Activated naive CD4-positive, alpha-beta T cell treated with anti-CD3 and anti-CD28 coated beads, Interleukin-2, amount 10 ng/mL, durations not matched to agents 7 days and 5 days (primary cell): ENCODE measurements around the gene EFCAB11.

Experiments used
- CTCF ChIA-PET: fragments of 350-600 bp; sonication (Branson Sonifier 250); formaldehyde crosslinking; loops from one replicate; lab custom pipeline; 2021; ENCODE audit warnings: antibody characterized with exemption; lab: Charles Lee
- DNase-seq: peaks from one replicate; pipeline ENCODE4 v3.0.0-alpha.2; 2020
- H3K27ac Mint-ChIP-seq: one replicate; pipeline ENCODE4 v1.8.0; 2021; ENCODE audit warnings: mild to moderate bottlenecking, moderate library complexity, mixed read lengths
- H3K27me3 Mint-ChIP-seq: one replicate; pipeline ENCODE4 v1.8.0; 2021; ENCODE audit warnings: mild to moderate bottlenecking, mixed read lengths
- H3K36me3 Mint-ChIP-seq: one replicate; pipeline ENCODE4 v1.8.0; 2021; ENCODE audit warnings: mixed read lengths
- H3K4me1 Mint-ChIP-seq: one replicate; pipeline ENCODE4 v1.8.0; 2021; ENCODE audit warnings: mixed read lengths
- H3K4me3 Mint-ChIP-seq: one replicate; pipeline ENCODE4 v1.8.0; 2021; ENCODE audit warnings: mild to moderate bottlenecking, moderate library complexity, mixed read lengths
- H3K9me3 Mint-ChIP-seq: one replicate; pipeline ENCODE4 v1.8.0; 2021; ENCODE audit warnings: mixed read lengths

Gene EFCAB11, protein sequence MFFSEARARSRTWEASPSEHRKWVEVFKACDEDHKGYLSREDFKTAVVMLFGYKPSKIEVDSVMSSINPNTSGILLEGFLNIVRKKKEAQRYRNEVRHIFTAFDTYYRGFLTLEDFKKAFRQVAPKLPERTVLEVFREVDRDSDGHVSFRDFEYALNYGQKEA

DNA sequence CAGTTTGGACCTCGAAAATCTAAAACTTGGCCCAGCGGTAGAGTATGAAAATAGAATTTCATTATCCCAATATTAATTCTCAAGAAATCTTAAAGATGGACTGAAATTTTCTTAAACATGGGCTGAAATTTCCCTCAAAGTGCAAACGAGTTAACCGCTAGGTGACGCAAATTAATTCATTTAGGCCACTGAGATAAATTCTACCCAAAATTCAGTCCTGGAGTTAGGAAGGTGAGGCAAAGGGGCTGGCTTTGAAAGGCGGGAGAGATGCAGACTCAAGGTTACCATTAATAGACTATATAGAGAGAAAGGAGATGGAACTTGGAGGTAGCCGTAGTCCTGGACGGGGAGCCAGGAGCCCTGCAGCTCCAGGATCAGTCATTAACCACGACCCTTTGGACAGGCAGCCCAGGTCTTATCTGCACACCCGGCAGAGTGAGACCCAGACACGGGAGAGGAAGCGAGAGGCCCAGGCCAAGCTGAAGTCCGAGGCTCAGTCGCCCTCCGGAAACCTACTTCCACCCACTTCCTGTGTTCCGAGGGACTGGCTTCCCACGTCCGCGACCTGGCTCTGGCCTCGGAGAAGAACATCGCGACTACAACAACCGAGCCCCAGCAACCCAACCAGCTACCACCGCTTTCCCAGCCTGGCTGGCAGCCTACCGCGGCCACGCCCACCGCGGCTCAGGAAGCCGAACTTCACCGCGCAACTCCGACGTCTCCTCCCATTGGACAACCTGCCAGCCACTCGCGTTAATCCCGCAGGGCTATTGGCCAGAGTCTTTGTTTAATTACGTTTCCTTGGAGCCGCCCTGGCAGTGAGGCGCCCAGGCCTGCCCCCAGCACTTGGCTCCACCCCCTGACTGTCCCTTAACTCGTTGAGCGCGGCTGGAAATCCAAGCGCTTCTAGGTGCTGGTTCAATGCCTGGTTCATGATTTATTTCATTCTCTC lies at the start of gene EFCAB11:
TSS of gene EFCAB11 (minus strand) at position 661 of the 952 bp plus-strand sequence. CDS start at position 591, 70 bp downstream.
- H3K4me1 Mint-ChIP-seq = peaks cover 50% of the 10 kb centered on the region
- peak; percentile 97 for DNase-seq
- H3K9me3 Mint-ChIP-seq = no peaks in the 10 kb centered on the region
- CTCF ChIA-PET = interaction anchor here (1.1 to 1.7 kb wide), 3 partner anchors 15 to 281 kb away, joined by 4 to 5 read pairs (median 5); no protein-coding TSS in a partner anchor
- peak within 1 kb of the TSS; percentile 94 for H3K27ac Mint-ChIP-seq
- peak within 1 kb of the TSS; percentile 97 for H3K4me3 Mint-ChIP-seq
- peaks cover 32% of the 10 kb centered on the region for H3K36me3 Mint-ChIP-seq
- peaks cover 3% of the 10 kb centered on the region for H3K27me3 Mint-ChIP-seq

DNA sequence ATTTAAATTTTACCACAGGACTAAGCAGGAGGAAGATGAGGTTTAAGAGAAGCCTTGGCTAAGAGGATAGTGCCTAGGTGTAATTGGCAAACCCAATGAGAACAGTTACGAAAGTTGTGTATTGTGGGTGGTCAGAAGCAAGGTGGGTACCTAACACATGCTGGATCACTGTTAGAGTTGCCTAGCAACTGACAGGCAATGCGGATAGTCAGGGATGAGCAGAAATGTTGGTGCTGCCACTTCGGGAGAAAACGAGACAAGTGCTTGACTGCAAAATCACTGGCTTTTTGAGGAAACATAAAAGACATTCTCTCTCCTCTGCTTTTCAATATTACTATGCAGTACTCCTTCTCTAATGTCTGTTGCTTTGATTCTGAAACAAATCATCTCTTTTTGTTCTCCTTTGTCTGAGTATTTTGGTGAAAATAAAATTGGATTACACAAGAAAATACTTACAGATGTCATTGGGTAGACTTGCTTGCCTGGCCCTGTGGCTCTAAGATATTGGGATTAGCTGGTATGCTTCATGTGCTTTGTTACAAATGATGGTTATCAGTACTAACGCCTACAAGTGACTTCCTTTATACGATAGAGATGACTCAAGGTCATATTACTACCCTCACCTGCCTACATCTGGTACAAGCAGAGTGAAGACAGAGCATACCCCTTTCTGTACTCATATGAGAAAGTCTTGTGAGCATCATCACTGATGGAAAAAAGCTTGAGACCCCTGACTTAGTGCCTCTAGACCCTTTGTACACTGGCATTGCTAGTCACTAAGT lies 49.2 kb upstream of the EFCAB11 start:
- H3K9me3 Mint-ChIP-seq = no peaks in the 10 kb centered on the region
- no peak overlapping the region for H3K4me3 Mint-ChIP-seq
- H3K27me3 Mint-ChIP-seq = no peaks in the 10 kb centered on the region
- H3K27ac Mint-ChIP-seq = no peak overlapping the region
- H3K36me3 Mint-ChIP-seq = peaks cover 43% of the 10 kb centered on the region
- CTCF ChIA-PET = interaction anchor here (1.3 kb wide), 1 partner anchor 30 kb away, joined by 7 read pairs; no protein-coding TSS in a partner anchor
- no peaks in the 10 kb centered on the region for H3K4me1 Mint-ChIP-seq
- DNase-seq = no peak

DNA sequence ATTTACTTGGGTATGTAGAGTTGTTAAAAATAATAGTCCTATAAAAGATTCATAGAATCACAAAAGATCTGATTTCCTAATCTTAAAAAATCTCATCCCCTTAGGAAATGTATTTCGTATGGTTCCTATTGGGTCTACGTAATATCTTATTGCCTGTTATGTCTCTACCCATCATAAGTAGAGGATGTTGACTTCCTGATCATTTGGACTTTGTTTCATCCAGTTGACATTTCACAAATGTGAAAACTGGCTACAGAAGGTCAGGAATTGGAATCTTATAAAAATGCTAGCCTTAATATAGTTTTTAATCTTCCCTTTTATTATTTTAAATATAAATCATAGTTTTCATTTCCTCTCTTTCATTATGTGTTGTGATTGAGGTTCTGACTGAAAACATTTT lies 46.4 kb upstream of the EFCAB11 start:
- peaks cover 52% of the 10 kb centered on the region for H3K36me3 Mint-ChIP-seq
- no peaks in the 10 kb centered on the region for H3K9me3 Mint-ChIP-seq
- CTCF ChIA-PET = no interaction called here
- no peak overlapping the region for H3K4me3 Mint-ChIP-seq
- DNase-seq = no peak
- no peaks in the 10 kb centered on the region for H3K27me3 Mint-ChIP-seq
- H3K27ac Mint-ChIP-seq = no peak overlapping the region
- no peaks in the 10 kb centered on the region for H3K4me1 Mint-ChIP-seq

DNA sequence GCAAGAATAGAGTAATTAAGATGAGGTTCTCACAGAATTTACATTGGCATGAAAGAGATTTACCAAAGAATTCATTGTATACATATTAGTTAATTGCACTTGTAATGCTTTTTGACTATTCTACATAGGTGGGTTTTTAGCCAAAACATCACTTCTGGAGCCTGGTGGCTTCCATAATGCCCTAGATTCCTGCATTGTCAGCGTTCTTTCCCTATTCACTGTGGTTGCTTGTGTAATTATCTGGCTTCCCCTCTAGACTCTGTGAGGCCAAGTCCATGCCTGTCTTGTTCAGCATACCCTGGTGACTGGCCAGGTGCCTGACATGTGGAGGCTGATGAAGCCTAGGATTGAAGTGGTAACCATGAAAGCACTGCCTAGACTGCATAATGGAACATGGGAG lies 42.4 kb upstream of the EFCAB11 start:
- Mint-ChIP-seq H3K4me1 (no peaks in the 10 kb centered on the region), H3K4me3 (no peak overlapping the region), H3K27ac (no peak overlapping the region), H3K36me3 (peaks cover 57% of the 10 kb centered on the region), H3K27me3 (no peaks in the 10 kb centered on the region), H3K9me3 (no peaks in the 10 kb centered on the region)
- DNase-seq = no peak
- CTCF ChIA-PET = interaction anchor here (1.9 kb wide), 1 partner anchor 24 kb away, joined by 8 read pairs; no protein-coding TSS in a partner anchor

DNA sequence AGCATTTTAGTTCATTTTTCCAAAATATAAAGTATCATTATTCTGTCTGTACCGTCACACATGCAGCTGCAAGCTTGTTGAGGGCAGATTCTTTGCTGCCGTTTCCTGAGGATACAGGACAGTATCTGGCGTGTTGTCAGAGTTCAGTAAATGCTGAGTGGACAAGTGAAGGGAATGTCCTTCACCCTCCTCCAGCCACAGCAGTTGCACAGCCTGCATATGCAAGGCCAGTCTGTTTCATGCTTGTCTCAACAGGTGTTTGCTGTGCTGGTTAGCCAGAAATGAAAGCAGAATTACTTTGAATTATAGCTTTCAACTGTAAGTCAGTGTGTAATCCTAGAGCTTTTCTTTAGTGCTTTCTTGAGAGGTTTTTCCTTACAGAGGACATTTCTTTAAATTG lies 37.7 kb upstream of the EFCAB11 start:
- no peak for DNase-seq
- CTCF ChIA-PET = interaction anchor here (1.7 kb wide), 1 partner anchor 19 kb away, joined by 6 read pairs; no protein-coding TSS in a partner anchor
- Mint-ChIP-seq H3K4me3 (no peak overlapping the region), H3K27ac (no peak overlapping the region), H3K4me1 (no peaks in the 10 kb centered on the region), H3K9me3 (no peaks in the 10 kb centered on the region), H3K27me3 (no peaks in the 10 kb centered on the region), H3K36me3 (peaks cover 51% of the 10 kb centered on the region)

DNA sequence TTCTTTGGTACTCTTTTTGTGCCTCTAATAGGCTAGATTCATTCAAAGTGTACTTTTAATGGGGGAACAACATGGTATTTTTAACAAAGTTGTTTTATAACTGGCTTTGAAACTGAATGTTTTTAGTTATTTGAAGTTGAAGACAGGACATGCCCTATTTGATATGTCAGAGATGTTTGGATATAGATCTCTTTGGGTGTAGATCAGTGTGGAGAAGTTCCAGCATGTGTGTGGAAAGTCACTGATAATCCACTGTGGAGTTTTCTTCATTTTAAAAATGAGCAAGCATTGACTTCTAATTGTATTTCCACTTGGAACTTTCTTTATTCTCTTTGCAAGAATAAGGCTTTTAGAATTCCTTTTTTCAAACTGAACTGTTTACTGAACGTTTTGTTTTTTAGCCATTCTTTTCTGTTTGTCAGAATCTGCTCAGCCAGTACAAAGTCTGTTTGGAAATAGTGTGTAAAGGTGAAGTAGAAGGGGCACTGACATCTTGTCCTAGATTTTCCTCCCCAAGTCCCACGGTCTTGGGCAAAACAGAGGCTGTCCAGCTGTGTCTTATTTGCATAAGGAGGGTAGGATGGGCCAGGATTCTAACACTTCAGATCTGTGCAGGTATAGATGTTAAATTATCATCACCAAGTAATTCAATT lies 36.2 kb upstream of the EFCAB11 start:
- Mint-ChIP-seq H3K27me3 (no peaks in the 10 kb centered on the region), H3K9me3 (no peaks in the 10 kb centered on the region), H3K4me1 (no peaks in the 10 kb centered on the region), H3K4me3 (no peak overlapping the region), H3K36me3 (peaks cover 49% of the 10 kb centered on the region), H3K27ac (no peak overlapping the region)
- no peak for DNase-seq
- CTCF ChIA-PET = interaction anchor here (0.6 to 1.7 kb wide), 2 partner anchors 18 to 374 kb away, joined by 3 to 6 read pairs; no protein-coding TSS in a partner anchor

DNA sequence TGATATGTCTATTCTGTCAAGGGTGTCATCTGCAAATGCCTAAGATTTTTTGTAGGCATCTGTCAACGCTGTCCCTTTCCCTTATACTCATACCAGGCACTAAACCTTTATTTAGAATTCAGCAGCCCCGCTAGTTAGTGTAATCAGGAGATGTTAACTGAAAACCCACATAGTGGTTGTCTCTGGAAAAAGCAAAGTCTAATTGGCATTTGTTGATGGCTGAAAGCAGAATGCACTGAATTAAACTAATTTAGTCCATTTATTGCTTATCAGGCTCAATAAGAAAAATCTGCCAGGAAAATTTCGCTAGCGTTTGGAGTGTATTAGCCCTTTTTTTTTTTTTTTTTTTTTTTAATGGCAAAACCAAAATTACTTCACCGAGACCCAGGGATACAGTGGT lies 35.7 kb upstream of the EFCAB11 start:
- Mint-ChIP-seq H3K36me3 (peaks cover 44% of the 10 kb centered on the region), H3K4me1 (no peaks in the 10 kb centered on the region), H3K27me3 (no peaks in the 10 kb centered on the region), H3K4me3 (no peak overlapping the region), H3K9me3 (no peaks in the 10 kb centered on the region), H3K27ac (no peak overlapping the region)
- CTCF ChIA-PET = interaction anchor here (1.5 kb wide), 1 partner anchor 17 kb away, joined by 8 read pairs; no protein-coding TSS in a partner anchor
- DNase-seq = no peak

DNA sequence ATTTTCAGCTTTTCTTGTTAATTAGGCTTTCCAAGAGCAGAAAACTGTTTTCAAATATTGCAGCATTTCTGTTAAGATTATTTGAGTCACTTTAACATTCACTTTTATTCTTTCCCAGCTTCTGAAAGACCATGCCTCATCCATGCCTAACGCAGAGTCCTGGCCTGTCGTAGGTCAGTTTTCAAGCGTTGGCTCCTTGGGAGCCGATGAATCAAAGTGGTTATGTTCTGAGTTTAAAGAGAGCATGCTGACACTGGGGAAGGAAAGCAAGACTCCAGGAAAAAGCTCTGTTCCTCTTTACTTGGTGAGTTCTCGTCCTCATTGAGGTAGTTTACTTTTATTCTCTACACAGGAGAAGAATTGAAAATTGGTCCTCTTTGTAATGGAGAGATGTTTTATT lies 34.3 kb upstream of the EFCAB11 start:
- CTCF ChIA-PET = interaction anchor here (1.5 to 4.3 kb wide), 2 partner anchors 15 to 16 kb away, joined by 8 to 16 read pairs; no protein-coding TSS in a partner anchor
- Mint-ChIP-seq H3K27ac (no peak overlapping the region), H3K27me3 (no peaks in the 10 kb centered on the region), H3K4me1 (no peaks in the 10 kb centered on the region), H3K36me3 (peaks cover 44% of the 10 kb centered on the region), H3K4me3 (no peak overlapping the region), H3K9me3 (no peaks in the 10 kb centered on the region)
- DNase-seq = no peak

DNA sequence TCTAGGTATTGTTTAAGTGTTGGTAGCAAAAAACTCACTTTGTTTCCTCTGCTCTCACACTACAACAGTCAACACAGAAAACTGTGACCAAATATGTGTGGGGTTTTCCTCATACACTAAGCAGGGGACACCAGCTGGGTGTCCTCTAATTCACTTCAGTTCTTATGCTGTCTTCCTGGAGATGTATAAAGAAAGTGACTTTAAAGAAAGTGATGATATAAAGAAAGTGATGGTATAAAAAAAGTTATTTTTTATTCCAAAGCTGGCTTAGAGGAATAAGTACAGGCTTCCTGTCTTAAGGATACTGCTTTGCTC lies 32.6 kb upstream of the EFCAB11 start:
- Mint-ChIP-seq H3K36me3 (peaks cover 47% of the 10 kb centered on the region), H3K4me3 (no peak overlapping the region), H3K4me1 (no peaks in the 10 kb centered on the region), H3K27me3 (no peaks in the 10 kb centered on the region), H3K27ac (no peak overlapping the region), H3K9me3 (no peaks in the 10 kb centered on the region)
- CTCF ChIA-PET = interaction anchor here (1.3 to 4.3 kb wide), 2 partner anchors 14 to 249 kb away, joined by 3 to 16 read pairs; no protein-coding TSS in a partner anchor
- no peak for DNase-seq

DNA sequence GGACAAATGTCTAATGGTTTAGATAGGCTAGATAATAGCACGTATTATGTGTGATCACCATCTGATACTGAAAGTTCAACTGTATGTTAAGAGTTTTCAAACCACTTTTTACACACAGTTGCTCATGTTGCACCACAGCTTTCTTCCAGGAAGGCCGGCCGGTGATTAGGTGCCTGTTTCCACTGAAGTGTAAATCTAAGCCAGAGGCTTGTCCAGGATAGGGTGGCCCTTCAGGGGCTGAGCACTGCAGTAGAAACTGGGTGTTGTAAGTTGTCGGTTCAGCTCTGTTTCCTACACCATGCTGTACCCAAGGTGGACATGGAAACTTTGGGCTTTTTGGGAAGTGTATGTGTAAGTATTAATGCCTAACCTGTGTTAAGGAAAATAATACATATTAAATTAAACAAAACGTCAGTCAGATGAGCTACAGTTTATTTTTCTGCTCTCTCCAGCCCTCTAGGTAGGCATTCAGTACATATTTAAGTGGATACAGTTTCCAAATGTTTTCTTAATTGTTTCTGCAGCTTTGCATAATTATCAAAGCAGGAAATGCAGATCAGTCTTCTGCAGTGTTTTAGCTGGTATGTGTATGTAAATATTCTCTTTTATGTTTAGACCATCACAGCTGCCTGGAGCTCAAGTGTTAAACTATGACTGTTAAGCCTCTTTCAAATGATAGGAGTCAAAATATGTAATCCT lies 32.1 kb upstream of the EFCAB11 start:
- Mint-ChIP-seq H3K4me3 (no peak overlapping the region), H3K27me3 (no peaks in the 10 kb centered on the region), H3K36me3 (peaks cover 51% of the 10 kb centered on the region), H3K27ac (no peak overlapping the region), H3K9me3 (no peaks in the 10 kb centered on the region), H3K4me1 (no peaks in the 10 kb centered on the region)
- DNase-seq = no peak
- CTCF ChIA-PET = interaction anchor here (0.9 to 4.3 kb wide), 3 partner anchors 13 to 249 kb away, joined by 3 to 16 read pairs (median 3); no protein-coding TSS in a partner anchor

DNA sequence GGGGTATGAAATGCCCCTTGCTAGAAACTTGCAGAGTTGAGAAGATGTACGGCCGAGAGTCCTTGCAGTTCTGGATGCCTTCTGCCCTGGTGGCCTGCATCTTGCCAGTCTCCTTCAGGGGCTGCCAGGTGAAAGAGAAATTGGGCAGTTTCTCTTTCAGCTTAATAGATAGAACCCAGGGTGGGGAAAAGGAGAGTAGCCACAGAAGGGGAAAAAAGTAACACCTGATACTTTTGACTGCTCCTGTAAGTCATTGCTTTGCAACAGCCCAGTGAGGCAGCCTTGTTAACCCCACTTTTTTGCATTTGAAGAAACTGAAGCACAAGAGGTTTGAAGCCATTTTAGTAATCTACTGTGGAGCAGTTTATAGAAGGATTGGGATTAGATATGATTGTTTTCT lies 28.8 kb upstream of the EFCAB11 start:
- Mint-ChIP-seq H3K27ac (no peak overlapping the region), H3K36me3 (peaks cover 56% of the 10 kb centered on the region), H3K4me1 (no peaks in the 10 kb centered on the region), H3K4me3 (no peak overlapping the region), H3K9me3 (no peaks in the 10 kb centered on the region), H3K27me3 (no peaks in the 10 kb centered on the region)
- no peak for DNase-seq
- CTCF ChIA-PET = interaction anchor here (2.9 kb wide), 1 partner anchor 10 kb away, joined by 24 read pairs; no protein-coding TSS in a partner anchor

DNA sequence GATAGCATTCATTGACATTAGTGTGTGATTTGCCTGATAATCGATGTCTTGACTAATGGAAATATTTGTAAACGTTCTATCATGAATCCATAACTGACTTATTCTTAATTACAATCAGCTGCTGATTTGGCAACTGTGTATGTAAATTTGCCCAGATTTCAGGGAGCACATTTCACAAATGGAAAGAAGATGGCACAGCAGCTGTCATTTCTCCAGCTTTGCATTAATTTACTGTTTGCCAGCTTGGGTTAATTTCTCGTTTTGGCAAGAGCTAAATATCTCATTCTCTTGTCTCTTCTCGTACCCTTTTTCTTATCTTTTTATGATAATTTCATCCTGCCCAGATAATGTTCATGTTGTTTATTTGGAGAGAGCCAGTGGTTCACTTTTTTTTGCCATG lies 24.1 kb upstream of the EFCAB11 start:
- Mint-ChIP-seq H3K27me3 (no peaks in the 10 kb centered on the region), H3K4me1 (no peaks in the 10 kb centered on the region), H3K36me3 (peaks cover 44% of the 10 kb centered on the region), H3K9me3 (no peaks in the 10 kb centered on the region), H3K4me3 (no peak overlapping the region), H3K27ac (no peak overlapping the region)
- CTCF ChIA-PET = interaction anchor here (1.6 kb wide), 1 partner anchor 39 kb away, joined by 7 read pairs; no protein-coding TSS in a partner anchor
- no peak for DNase-seq

DNA sequence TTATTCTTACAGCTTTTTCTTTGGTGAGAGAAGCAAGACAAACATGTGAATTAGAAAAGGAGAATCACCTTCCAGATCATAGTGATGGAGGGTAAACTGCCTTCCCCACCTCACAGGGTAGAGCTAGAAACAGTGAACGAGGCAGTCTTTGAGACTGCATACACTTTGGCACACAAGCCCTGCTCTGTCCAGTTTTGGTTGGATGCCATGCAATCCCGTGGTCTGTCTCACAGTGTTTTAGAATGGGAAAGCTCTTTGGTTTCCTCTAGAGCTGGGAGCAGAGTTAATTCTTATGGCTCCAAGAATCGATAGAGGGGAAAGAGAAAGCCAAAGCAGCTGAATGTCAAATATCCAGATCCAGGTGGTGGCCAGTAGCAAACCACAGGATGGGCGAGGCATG lies 23.1 kb upstream of the EFCAB11 start:
- peaks cover 40% of the 10 kb centered on the region for H3K36me3 Mint-ChIP-seq
- no peaks in the 10 kb centered on the region for H3K27me3 Mint-ChIP-seq
- no peak for DNase-seq
- H3K4me3 Mint-ChIP-seq = no peak overlapping the region
- H3K9me3 Mint-ChIP-seq = no peaks in the 10 kb centered on the region
- CTCF ChIA-PET = interaction anchor here (1.1 to 2.2 kb wide), 2 partner anchors 35 to 38 kb away, joined by 4 to 7 read pairs; no protein-coding TSS in a partner anchor
- H3K4me1 Mint-ChIP-seq = no peaks in the 10 kb centered on the region
- H3K27ac Mint-ChIP-seq = no peak overlapping the region
